SIG-M5 treated with dmso at 0.1 percent for 504 hours (cell line): ENCODE measurements around the gene CSK.

Experiments
- DNase-seq: peaks from one replicate; lab custom pipeline; 2025; ENCODE audit not compliant: unreplicated experiment; lab: John Stamatoyannopoulos, UW

Gene CSK

DNA sequence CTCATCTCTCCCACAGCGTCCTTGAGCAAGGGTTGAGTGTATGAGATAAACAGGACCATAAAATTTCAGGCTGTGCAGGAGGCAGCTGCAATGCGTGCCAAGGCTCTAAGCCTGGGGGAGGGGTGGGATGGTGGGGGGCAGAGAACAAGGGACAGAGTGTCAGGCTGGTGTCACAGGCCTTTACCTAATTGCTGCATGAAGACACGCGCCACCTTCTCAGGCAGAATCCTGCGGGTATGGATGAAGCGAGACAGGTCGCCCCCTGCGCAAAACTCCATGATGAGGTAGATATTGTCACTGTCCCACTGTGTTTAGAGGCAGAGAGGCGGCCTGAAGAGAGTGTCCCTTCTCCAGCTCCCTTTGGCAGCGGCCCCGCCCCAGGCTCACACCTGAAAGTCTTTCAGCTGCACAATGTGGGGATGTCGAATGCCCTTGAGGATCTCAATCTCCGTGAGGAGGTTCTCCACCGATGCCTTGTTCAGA is 60.1 kb downstream of the CSK start:
- no peak for DNase-seq

- DNase-seq: peak; percentile 85
These were observed 60.9 kb downstream of the CSK start, which contains the start of gene ULK3 for GRCh38 chr15:74842581-74843444. ULK3 (minus strand) TSS chr15:74843156; CDS start chr15:74843105, 51 bp downstream.

GRCh38 chr15:74843445-74843828 is 61.6 kb downstream of the CSK start:
- no peak for DNase-seq

DNA sequence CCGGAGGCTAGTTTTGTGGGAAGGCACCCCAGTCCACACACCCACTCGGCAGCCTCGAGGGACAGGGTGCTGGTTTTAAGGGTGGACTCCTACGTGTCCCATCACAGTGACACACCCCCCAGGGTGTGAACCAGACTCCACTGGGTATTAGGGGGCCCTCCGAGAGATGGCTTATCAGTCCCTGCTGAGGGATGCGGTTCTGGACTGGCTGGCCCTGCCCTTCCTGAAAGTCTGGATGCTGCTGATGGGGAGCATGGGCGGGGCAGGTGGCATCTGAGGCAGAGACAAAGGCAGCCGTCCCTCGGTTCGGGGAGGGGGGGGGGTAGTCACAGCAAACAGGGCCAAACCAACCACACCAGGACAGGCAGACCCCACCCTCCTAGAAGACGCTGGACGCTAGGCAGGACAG is 62.0 kb downstream of the CSK start:
- no peak for DNase-seq

DNA sequence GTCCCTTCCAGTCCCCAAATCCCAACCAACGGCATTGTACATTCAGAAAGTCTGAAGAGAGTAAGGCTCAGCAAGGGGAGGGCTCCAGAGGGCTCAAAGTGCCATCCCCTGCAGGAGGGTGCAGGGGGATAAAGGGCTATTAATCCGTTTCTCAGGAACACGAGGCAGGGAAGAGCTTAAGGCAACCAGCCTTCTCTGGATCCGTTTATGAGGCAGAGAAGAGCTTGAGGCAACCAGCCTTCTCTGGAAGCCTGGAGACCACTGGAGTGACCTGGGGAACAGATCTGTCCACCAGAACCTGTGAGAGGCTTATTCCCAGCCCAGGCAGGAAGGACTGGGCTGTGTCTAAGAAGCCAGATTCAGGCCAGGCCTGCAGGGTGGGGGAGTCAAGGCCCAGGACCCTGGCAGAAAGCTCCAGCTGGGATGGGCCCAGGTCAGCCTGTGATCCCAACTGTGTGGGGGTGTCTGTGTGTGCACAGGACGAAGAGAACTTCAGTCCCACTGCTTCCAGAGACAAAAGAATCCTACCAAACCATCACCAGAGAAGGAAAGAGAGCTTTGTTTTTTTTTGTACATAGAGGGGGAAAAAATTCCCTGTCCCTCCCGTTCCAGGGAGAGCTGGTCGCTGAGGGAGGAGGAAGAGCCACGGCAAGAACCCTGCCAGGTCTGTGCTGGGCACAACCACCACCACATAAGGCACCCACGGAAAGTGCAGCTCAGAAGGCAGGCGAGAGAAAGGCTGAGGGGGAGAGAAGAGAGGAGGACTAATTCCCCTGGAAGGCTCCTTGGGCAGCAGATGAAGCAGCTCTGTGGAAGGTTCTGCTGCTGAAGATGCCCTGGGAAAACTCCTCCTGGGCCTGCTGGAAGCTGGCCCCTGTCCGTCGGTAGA is 62.7 kb downstream of the CSK start:
- DNase-seq: no peak

DNA sequence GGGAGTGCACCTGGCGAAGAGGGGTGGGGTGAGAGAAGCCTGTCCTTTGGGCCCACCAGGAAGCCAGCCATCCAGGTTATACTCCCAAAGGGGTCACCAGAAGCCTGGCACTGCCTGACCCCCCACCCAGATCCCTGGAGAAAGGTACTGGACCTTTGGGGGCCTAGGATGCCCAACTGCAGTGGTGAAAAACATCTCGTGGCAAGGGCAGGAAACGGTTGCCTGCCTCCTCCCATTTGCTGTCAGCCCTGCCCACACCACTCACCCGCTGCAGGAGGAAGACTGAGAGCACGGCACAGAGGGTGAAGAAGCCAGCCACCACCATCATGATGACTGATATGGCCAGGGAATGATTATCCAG is 63.3 kb downstream of the CSK start:
- DNase-seq: no peak

GRCh38 chr15:74845581-74845980 is 63.7 kb downstream of the CSK start:
- no peak for DNase-seq

GRCh38 chr15:74847432-74847831 is 65.6 kb downstream of the CSK start:
- no peak for DNase-seq

DNA sequence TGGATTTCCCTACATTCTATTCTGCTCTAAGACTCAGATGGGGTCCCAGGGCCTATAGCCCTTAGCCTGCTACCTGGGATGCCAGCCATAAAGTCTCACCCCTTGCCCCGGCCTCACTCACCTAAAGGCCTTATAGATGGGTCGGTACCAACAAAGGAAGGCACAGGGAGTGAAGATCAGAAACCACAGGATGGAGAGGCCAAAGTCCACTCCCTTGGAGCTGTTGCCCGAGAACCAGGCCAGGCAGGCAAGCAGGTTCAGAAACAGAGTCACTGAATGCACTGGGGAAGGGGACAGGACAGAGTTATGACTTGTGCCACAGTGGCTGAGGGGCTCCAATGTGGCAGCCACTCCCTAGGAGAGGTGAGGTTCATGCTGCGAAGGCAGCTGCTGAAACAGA is 68.5 kb downstream of the CSK start:
- DNase-seq: no peak

DNA sequence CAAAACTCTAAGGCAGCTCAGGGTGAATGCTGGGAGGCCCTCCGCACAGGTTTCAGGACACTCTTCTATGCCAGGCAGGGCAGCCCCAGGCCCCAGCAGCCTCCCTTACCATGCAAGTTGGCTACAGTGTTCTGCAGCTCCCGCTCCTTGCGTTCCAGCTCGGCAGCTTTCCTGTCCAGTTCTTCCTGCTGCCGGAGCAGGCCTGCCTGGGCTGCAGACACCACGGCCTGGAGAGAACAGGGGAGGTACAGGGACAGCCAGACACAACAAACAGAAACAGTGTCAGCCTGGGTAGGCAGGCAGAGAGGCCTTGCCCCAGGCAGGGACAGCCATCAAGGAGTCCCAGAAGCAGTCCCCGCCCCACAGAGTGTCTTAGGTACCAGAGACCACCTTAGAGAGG is 70.1 kb downstream of the CSK start:
- no peak for DNase-seq
